Vagina (tissue), 2 donors: ENCODE measurements around the gene MOV10L1. TPM values are rescaled to one million over a fixed set of nuclear protein-coding genes. Genes with fewer than 3 reads are reported as not detected.
"Not testable (repeated sequence)": the region's sequence is repeated elsewhere in the genome, so short reads cannot be mapped to it uniquely, and the experiment has no call there.

Source experiments
- DNase-seq, 2 donors: peaks; one replicate each; pipeline ENCODE4 v3.0.0-alpha.2; 2017; ENCODE audit errors: extremely low spot score in 2 of 2
- H3K27ac ChIP-seq: fragments of 200-600 bp; sonication (generic); one replicate; pipeline ENCODE4 v1.5.1; 2019
- H3K27me3 ChIP-seq: fragments of 200-600 bp; sonication (generic); one replicate; pipeline ENCODE4 v1.5.1; 2019
- H3K36me3 ChIP-seq, 2 donors: fragments of 200-600 bp; sonication (generic); one replicate each; pipeline ENCODE4 v1.5.1; 2017 to 2019
- H3K4me1 ChIP-seq: fragments of 200-600 bp; sonication (generic); one replicate; pipeline ENCODE4 v1.5.1; 2019
- H3K4me3 ChIP-seq, 2 donors: fragments of 200-600 bp; sonication (generic); 1 replicate in 1 of 2; 2 replicates in 1 of 2; pipeline ENCODE4 v1.5.1; 2016 to 2019
- H3K9me3 ChIP-seq: fragments of 200-600 bp; sonication (generic); one replicate; pipeline ENCODE4 v1.5.1; 2019
- POLR2A ChIP-seq, 2 donors: fragments of 450-650 bp; IDR thresholded peaks; one replicate each; pipeline ENCODE4 v1.6.1; 2017; ENCODE audit warnings: antibody characterized with exemption in 2 of 2, mild to moderate bottlenecking in 2 of 2, moderate library complexity in 2 of 2
- POLR2AphosphoS5 ChIP-seq, 2 donors: sonication (generic); formaldehyde crosslinking; IDR thresholded peaks; one replicate each; pipeline ENCODE4 v1.9.0; 2017; ENCODE audit warnings: antibody characterized with exemption in 2 of 2, mild to moderate bottlenecking in 2 of 2, low read depth in 1 of 2; ENCODE audit not compliant: insufficient read depth in 1 of 2
- intact Hi-C: fragments of 100-400 bp; cut with DNase I; formaldehyde crosslinking; loops from one replicate; pipeline ENCODE4 v1.15.1; 2023
- total RNA-seq: library from RNA; depleted of rRNA; stranded (reverse); fragments of >200 nt; gene quantifications from one replicate; pipeline ENCODE4 v1.2.3, GENCODE V29; 2016
- TF ChIP-seq, protein P1 (sequence below), 3 experiments: fragments of 450-650 bp in 2 of 3; fragments of 200-600 bp in 1 of 3; sonication (generic) in 1 of 3; IDR thresholded peaks; one replicate each; pipeline ENCODE4 v1.5.1; 2017 to 2019; ENCODE audit warnings: antibody characterized with exemption in 3 of 3, mild to moderate bottlenecking in 2 of 3, moderate library complexity in 2 of 3

MOV10L1 gene
- total RNA-seq, 1 donor from 2014 or later, result 0.98 TPM

DNA sequence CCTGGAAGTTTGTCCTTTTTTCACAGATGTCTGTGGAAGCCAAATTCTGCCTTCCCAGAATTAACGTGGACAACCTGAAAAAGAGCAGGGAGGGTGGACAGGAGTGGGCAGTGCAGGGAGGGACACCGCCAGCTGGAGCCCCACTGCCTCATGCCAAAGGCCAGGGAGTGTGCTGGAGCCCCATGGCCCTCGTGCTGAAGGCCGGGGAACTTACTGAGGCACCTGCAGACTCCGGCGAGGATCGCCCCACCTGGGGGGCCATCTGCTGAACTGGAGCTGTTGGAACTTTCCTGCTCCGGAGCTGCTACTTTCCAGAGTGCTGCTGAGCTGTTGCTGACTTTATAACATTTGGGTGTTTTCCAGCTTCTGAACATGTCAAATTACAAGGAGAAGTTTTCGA lies 35.2 kb downstream of the MOV10L1 start:
- H3K4me1 ChIP-seq, result no peaks in the 10 kb centered on the region
- H3K27me3 ChIP-seq, result no peaks in the 10 kb centered on the region
- H3K4me3 ChIP-seq, result no peak overlapping the region
- no peak for DNase-seq
- H3K36me3 ChIP-seq, result no peaks in the 10 kb centered on the region
- TF ChIP-seq, protein P1, sequence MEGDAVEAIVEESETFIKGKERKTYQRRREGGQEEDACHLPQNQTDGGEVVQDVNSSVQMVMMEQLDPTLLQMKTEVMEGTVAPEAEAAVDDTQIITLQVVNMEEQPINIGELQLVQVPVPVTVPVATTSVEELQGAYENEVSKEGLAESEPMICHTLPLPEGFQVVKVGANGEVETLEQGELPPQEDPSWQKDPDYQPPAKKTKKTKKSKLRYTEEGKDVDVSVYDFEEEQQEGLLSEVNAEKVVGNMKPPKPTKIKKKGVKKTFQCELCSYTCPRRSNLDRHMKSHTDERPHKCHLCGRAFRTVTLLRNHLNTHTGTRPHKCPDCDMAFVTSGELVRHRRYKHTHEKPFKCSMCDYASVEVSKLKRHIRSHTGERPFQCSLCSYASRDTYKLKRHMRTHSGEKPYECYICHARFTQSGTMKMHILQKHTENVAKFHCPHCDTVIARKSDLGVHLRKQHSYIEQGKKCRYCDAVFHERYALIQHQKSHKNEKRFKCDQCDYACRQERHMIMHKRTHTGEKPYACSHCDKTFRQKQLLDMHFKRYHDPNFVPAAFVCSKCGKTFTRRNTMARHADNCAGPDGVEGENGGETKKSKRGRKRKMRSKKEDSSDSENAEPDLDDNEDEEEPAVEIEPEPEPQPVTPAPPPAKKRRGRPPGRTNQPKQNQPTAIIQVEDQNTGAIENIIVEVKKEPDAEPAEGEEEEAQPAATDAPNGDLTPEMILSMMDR (IDR thresholded peaks at IDR 0.05), result no peak
- TF ChIP-seq POLR2A (IDR thresholded peaks at IDR 0.05), result no peak
- no peak for TF ChIP-seq POLR2AphosphoS5 (IDR thresholded peaks at IDR 0.05; ENCODE audit: insufficient read depth in 1 of 2, low read depth in 1 of 2)
- H3K9me3 ChIP-seq, result peaks cover 9% of the 10 kb centered on the region
- H3K27ac ChIP-seq, result no peak overlapping the region
- intact Hi-C loops, result no loop called here

DNA sequence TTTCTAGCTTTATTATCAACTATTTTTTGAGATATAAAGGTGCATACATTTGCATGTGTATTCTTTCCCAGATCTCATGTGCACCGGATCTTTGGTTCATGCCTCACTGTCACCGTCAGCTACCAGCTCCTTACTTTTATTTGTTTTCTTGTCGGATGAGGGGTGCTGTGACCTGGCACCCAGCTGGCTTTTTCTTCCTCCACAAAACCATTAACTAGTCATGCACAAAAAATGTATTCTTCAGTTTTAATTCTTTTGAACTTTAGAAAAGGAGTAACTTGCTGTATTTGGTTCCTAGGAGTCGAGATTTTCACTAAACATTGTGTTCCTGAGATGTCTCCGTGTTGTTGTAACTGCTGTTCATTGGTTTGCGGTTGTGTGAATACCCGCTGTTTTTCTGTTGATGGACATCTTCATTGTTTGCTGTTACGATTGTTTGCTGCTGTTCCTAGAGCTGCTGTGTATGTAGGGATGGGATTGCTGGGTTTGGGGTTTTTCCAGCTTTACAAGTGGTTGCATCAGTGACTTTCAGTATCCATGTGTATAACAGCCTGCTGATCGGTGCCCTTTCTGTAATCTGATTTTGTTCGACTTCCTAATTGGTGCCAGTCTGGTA lies 39.4 kb downstream of the MOV10L1 start:
- H3K36me3 ChIP-seq, result no peaks in the 10 kb centered on the region
- H3K27ac ChIP-seq, result no peak overlapping the region
- no peak overlapping the region for H3K4me3 ChIP-seq
- H3K4me1 ChIP-seq, result no peaks in the 10 kb centered on the region
- intact Hi-C loops, result no loop called here
- no peaks in the 10 kb centered on the region for H3K27me3 ChIP-seq
- H3K9me3 ChIP-seq, result no peaks in the 10 kb centered on the region
- no peak for DNase-seq
- TF ChIP-seq POLR2AphosphoS5 (IDR thresholded peaks at IDR 0.05; ENCODE audit: insufficient read depth in 1 of 2, low read depth in 1 of 2), result no peak
- TF ChIP-seq, protein P1 (IDR thresholded peaks at IDR 0.05), result no peak
- no peak for TF ChIP-seq POLR2A (IDR thresholded peaks at IDR 0.05)

DNA sequence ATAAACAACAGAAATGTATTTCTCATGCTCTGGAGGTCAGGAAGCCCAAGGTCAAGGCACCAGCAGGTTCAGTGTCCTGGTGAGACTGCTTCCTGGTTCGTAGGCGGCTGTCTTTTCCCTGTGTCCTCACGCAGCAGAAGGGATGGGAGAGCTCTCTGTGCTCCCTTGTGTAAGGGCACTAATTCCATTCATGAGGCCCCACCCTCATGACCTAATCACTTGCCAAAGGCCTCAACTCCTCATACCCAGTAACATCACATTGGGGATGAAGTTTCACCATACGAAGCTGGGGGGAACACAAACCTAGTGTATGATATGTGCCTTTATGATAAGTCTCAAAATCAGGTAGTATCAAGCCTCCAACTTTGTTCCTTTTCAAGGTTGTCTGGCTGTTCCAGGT lies 42.1 kb downstream of the MOV10L1 start:
- H3K36me3 ChIP-seq, result no peaks in the 10 kb centered on the region
- intact Hi-C loops, result no loop called here
- no peaks in the 10 kb centered on the region for H3K9me3 ChIP-seq
- TF ChIP-seq POLR2A (IDR thresholded peaks at IDR 0.05) (no peak), POLR2AphosphoS5 (IDR thresholded peaks at IDR 0.05; ENCODE audit: insufficient read depth in 1 of 2, low read depth in 1 of 2) (no peak)
- TF ChIP-seq, protein P1 (IDR thresholded peaks at IDR 0.05), result no peak
- no peaks in the 10 kb centered on the region for H3K27me3 ChIP-seq
- no peak overlapping the region for H3K4me3 ChIP-seq
- DNase-seq, result no peak
- H3K27ac ChIP-seq, result no peak overlapping the region
- H3K4me1 ChIP-seq, result no peaks in the 10 kb centered on the region

DNA sequence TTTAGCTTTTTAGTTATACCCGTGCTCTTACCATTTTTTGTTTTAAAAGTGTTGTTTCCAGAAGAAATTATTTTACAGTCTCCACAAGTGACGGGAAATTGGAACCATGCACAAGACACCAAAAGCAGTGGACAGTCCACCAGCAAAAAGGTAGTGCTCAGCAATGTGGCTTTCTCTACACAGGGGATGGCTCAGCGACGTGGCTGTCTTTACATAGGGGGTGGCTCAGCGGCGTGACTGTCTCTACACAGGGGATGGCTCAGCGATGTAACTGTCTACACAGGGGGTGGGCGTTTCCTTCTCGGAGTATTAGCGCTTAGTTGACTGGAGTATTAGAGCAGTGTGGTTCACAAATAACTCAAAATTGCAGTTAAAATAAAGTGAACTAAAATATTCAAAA lies 44.7 kb downstream of the MOV10L1 start:
- H3K36me3 ChIP-seq, result no peaks in the 10 kb centered on the region
- no peaks in the 10 kb centered on the region for H3K4me1 ChIP-seq
- no peak for TF ChIP-seq POLR2A (IDR thresholded peaks at IDR 0.05)
- no peak for TF ChIP-seq POLR2AphosphoS5 (IDR thresholded peaks at IDR 0.05; ENCODE audit: insufficient read depth in 1 of 2, low read depth in 1 of 2)
- TF ChIP-seq, protein P1 (IDR thresholded peaks at IDR 0.05), result no peak
- intact Hi-C loops, result no loop called here
- DNase-seq, result no peak
- no peaks in the 10 kb centered on the region for H3K9me3 ChIP-seq
- H3K27me3 ChIP-seq, result no peaks in the 10 kb centered on the region
- no peak overlapping the region for H3K4me3 ChIP-seq
- H3K27ac ChIP-seq, result no peak overlapping the region

DNA sequence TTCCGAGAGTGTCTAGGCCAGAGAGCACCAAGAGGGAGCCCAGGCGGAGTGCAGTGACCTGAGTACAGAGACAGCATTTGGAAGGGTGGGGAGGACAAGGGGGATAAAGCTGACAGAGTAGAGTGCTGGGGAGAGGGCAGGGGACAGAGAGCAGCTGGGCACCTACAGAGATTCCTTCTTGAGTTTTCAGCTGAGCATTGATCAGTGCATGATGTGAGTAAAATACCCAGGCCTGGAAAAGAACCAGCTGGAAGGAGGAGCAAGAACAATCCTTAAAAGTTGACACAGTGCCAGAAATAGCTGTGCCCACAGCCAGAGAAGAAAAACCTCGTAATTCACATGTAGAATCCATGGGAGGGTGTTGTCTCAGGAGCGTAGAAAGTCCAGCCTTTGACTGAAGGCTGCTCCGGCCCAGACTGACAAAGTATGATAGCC lies 46.8 kb downstream of the MOV10L1 start:
- intact Hi-C loops, result no loop called here
- H3K27me3 ChIP-seq, result no peaks in the 10 kb centered on the region
- H3K4me3 ChIP-seq, result no peak overlapping the region
- H3K27ac ChIP-seq, result no peak overlapping the region
- TF ChIP-seq, protein P1 (IDR thresholded peaks at IDR 0.05), result no peak
- TF ChIP-seq POLR2A (IDR thresholded peaks at IDR 0.05), result no peak
- TF ChIP-seq POLR2AphosphoS5 (IDR thresholded peaks at IDR 0.05; ENCODE audit: insufficient read depth in 1 of 2, low read depth in 1 of 2), result no peak
- DNase-seq, result no peak
- no peaks in the 10 kb centered on the region for H3K36me3 ChIP-seq
- H3K9me3 ChIP-seq, result no peaks in the 10 kb centered on the region
- H3K4me1 ChIP-seq, result no peaks in the 10 kb centered on the region

DNA sequence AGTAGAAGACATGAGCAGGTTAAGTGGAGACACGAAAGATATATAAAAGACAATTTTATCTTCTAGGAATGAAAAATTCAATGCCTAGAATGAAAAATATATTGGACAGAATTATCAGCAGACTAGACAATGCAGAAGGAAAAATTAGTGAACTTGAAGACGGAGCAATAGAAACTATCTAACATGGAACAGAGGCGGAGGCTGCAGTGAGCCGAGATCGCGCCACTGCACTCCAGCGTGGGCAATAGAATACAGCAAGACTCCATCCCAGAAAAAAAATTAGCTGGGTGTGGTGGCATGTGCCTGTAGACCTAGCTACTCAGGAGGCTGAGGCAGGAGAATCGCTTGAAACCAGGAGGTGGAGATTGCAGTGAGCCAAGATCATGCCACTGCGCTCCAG lies 47.5 kb downstream of the MOV10L1 start:
- H3K27ac ChIP-seq, DNase-seq, intact Hi-C loops: not testable (repeated sequence)

More for the DNA sequence above, 47.5 kb downstream of the MOV10L1 start:
- H3K4me1 ChIP-seq, H3K36me3 ChIP-seq, H3K9me3 ChIP-seq, H3K4me3 ChIP-seq, H3K27me3 ChIP-seq: not testable (repeated sequence)
